ENCODE data around the gene MPDU1. TPM values are rescaled to one million over a fixed set of nuclear protein-coding genes. Genes with fewer than 3 reads are reported as not detected.
A peak's percentile ranks its signal among the peaks of the same experiment; 100 is the strongest.

The MPDU1 gene
- total and polyA plus RNA-seq, 2 of the 13 experiments (the other 11 are each of a cell fraction or from before 2014, with no cell fraction given): 112 to 167 TPM

- TF ChIP-seq KDM3A (CRISPR knock-in tag; IDR thresholded peaks at IDR 0.05; ENCODE audit: low read depth): 0 out of 2 replicates have a peak, but pooled peaks have one; percentile 47
- no peak for TF ChIP-seq THRA (CRISPR knock-in tag; IDR thresholded peaks at IDR 0.05; ENCODE audit: borderline replicate concordance)
- no peak for TF ChIP-seq KDM6A (CRISPR knock-in tag; IDR thresholded peaks at IDR 0.05; ENCODE audit: low read depth)
- no peak for TF ChIP-seq PHF5A (CRISPR knock-in tag; IDR thresholded peaks at IDR 0.05; ENCODE audit: low read depth, unreplicated experiment)
- no peak for TF ChIP-seq ZBTB37 (CRISPR knock-in tag; IDR thresholded peaks at IDR 0.05)
- peak; percentile 53; the same call in 1 of the 2 replicates for TF ChIP-seq KMT2B (CRISPR knock-in tag; IDR thresholded peaks at IDR 0.05)
- TF ChIP-seq ZC3H13 (CRISPR knock-in tag; IDR thresholded peaks at IDR 0.05): no peak
- peak; percentile 66; the same call in 1 of the 2 replicates for TF ChIP-seq HOXD1 (CRISPR knock-in tag; IDR thresholded peaks at IDR 0.05)
- TF ChIP-seq MXD4 (CRISPR knock-in tag; IDR thresholded peaks at IDR 0.05): peak; percentile 48; the same call in 1 of the 2 replicates
- no peak for TF ChIP-seq JDP2 (CRISPR knock-in tag; IDR thresholded peaks at IDR 0.05; ENCODE audit: borderline replicate concordance)
- TF ChIP-seq SNAPC2 (CRISPR knock-in tag; IDR thresholded peaks at IDR 0.05): no peak
- peak; percentile 21; the same call in 1 of the 2 replicates for TF ChIP-seq SOX5 (CRISPR knock-in tag; IDR thresholded peaks at IDR 0.05; ENCODE audit: borderline replicate concordance)
- TF ChIP-seq CBX2 (IDR thresholded peaks at IDR 0.05; ENCODE audit: low read depth, low read length): no peak
- TF ChIP-seq CBX2 (CRISPR knock-in tag; IDR thresholded peaks at IDR 0.05; ENCODE audit: low read depth): no peak
- no peak for TF ChIP-seq ATF7-NPFF (CRISPR knock-in tag; IDR thresholded peaks at IDR 0.05; ENCODE audit: low read depth)
- no peak for TF ChIP-seq TAF15 (IDR thresholded peaks at IDR 0.05; ENCODE audit: low read depth, low read length, poor library complexity, severe bottlenecking)
- TF ChIP-seq FOXJ3 (CRISPR knock-in tag; IDR thresholded peaks at IDR 0.05; ENCODE audit: borderline replicate concordance): no peak
- TF ChIP-seq TBX3 (IDR thresholded peaks at IDR 0.05; ENCODE audit: borderline replicate concordance): no peak
- no peak for TF ChIP-seq MNT (IDR thresholded peaks at IDR 0.05)
- no peak for TF ChIP-seq ZNF891 (CRISPR knock-in tag; IDR thresholded peaks at IDR 0.05)
- peak; percentile 83 for TF ChIP-seq HNF4G (IDR thresholded peaks at IDR 0.05; ENCODE audit: borderline replicate concordance, low read depth, low read length)
- TF ChIP-seq HNF4G (CRISPR knock-in tag; IDR thresholded peaks at IDR 0.05; ENCODE audit: borderline replicate concordance, low read depth): no peak
- TF ChIP-seq ZNF619 (CRISPR knock-in tag; IDR thresholded peaks at IDR 0.05): no peak
- TF ChIP-seq SCMH1 (CRISPR knock-in tag; IDR thresholded peaks at IDR 0.05; ENCODE audit: borderline replicate concordance): no peak
Measured at GRCh38 chr17:7627250-7628121, 43.8 kb downstream of the MPDU1 start, which contains the start of gene SAT2 (continued).

All from HepG2 (cell line).